Psoas muscle (tissue), 8 donors: ENCODE measurements around the gene ALDH7A1. TPM values are rescaled to one million over a fixed set of nuclear protein-coding genes. Genes with fewer than 3 reads are reported as not detected.
"Not testable (repeated sequence)": the region's sequence is repeated elsewhere in the genome, so short reads cannot be mapped to it uniquely, and the experiment has no call there.

Source experiments
- ATAC-seq, 4 donors: fragments of 200-7000 bp; cut with Tn5 transposase; one replicate each; pipeline ENCODE4 v1.9.1; 2020; ENCODE audit warnings: moderate library complexity in 3 of 4, mild to moderate bottlenecking in 2 of 4
- DNase-seq, 2 donors: peaks; one replicate each; pipeline ENCODE4 v3.0.0-alpha.2; 2020
- H3K27ac ChIP-seq: fragments of 200-600 bp; one replicate; pipeline ENCODE4 v1.8.0; 2022
- H3K27me3 ChIP-seq, 3 donors: fragments of 200-600 bp in 1 of 3; one replicate each; pipeline versions ENCODE4 v1.6.1 to v1.8.0; 2013 to 2022; ENCODE audit warnings: low read length in 2 of 3, mild to moderate bottlenecking in 2 of 3, moderate library complexity in 1 of 3; ENCODE audit not compliant: insufficient read depth in 3 of 3
- H3K36me3 ChIP-seq, 2 donors: fragments of 200-600 bp in 1 of 2; one replicate each; pipeline versions ENCODE4 v1.6.1 to v1.8.0; 2013 to 2022; ENCODE audit warnings: low read depth in 1 of 2, mild to moderate bottlenecking in 1 of 2, moderate library complexity in 1 of 2; ENCODE audit not compliant: insufficient read depth in 1 of 2
- H3K4me1 ChIP-seq: fragments of 200-600 bp; one replicate; pipeline ENCODE4 v1.8.0; 2022
- H3K4me3 ChIP-seq: fragments of 200-600 bp; one replicate; pipeline ENCODE4 v1.8.0; 2022; ENCODE audit warnings: mild to moderate bottlenecking
- H3K9me3 ChIP-seq: fragments of 200-600 bp; one replicate; pipeline ENCODE4 v1.8.0; 2022
- WGBS, 3 donors: extraction: QIAGEN DNeasy Blood & Tissue Kit; methylation state at CpG; one replicate each; pipeline versions ENCODE4 v1.1.6 to v1.1.7; 2013; 5-methylcytosine and 5-hydroxymethylcytosine counted together
- intact Hi-C, 2 donors: fragments of 100-400 bp; cut with DNase I; formaldehyde crosslinking; loops; one replicate each; pipeline versions ENCODE4 v1.11.0 to v1.14.2; 2022
- polyA plus RNA-seq, 3 donors: library from polyadenylated mRNA; stranded (reverse); fragments of 200-250 nt; gene quantifications; one replicate each; pipeline ENCODE4 v1.2.3, GENCODE V29; 2013
- total RNA-seq, 4 donors: library from RNA; stranded (reverse); fragmentation: NEBNext Ultra II Directional in 2 of 4; extraction: Animal tissue kit (Norgen Biotek cat#: 25700) in 2 of 4; gene quantifications; one replicate each; pipeline versions ENCODE4 v1.2.1 to v1.2.4, GENCODE V29; 2021 to 2023
- TF ChIP-seq, protein P1 (sequence below): fragments of 200-600 bp; IDR thresholded peaks from one replicate; pipeline ENCODE4 v1.8.0; 2022; ENCODE audit warnings: antibody characterized with exemption
- donor health status: healthy with polysubstance abuse.
- donor health status: DM: no; HTN: no; CAD: no; lungs with moderate emphysema.
- donor health status: Bipolar disorder and iron deficiency.
- donor health status: healthy.
- donor health status: DM: yes; HTN: yes; CAD: no.
- donor health status: DM: no; HTN: no; CAD: no.
- donor health status: DM: no; HTN: no; CAD: no.
- donor health status: DM: yes; HTN: yes; CAD: no.

The ALDH7A1 gene
- total and polyA plus RNA-seq, 7 donors, result 7.4 to 26.7 (median 8.8) TPM

DNA sequence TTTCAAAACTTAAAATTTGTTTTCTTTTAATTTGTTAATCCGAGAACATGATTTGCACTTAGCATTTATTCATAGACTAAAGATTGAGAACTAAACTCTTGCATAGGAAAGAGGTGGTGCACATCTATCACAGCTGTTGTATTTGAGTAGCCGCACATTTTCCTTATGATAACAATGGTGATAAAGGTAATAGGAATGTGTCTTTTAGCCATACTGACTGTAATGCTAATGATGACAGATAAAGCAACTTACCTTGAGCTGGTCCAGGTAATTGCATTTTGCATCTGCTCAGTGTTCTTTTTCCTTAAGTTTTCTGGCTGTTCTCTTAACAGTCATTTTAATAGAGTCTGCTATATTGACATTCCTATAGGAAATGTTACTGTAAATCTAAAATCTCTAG is 24.8 kb upstream of the ALDH7A1 start:
- H3K9me3 ChIP-seq, result no peaks in the 10 kb centered on the region
- TF ChIP-seq, protein P1, sequence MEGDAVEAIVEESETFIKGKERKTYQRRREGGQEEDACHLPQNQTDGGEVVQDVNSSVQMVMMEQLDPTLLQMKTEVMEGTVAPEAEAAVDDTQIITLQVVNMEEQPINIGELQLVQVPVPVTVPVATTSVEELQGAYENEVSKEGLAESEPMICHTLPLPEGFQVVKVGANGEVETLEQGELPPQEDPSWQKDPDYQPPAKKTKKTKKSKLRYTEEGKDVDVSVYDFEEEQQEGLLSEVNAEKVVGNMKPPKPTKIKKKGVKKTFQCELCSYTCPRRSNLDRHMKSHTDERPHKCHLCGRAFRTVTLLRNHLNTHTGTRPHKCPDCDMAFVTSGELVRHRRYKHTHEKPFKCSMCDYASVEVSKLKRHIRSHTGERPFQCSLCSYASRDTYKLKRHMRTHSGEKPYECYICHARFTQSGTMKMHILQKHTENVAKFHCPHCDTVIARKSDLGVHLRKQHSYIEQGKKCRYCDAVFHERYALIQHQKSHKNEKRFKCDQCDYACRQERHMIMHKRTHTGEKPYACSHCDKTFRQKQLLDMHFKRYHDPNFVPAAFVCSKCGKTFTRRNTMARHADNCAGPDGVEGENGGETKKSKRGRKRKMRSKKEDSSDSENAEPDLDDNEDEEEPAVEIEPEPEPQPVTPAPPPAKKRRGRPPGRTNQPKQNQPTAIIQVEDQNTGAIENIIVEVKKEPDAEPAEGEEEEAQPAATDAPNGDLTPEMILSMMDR, result no peak
- H3K4me3 ChIP-seq, result no peak overlapping the region
- no peak for ATAC-seq
- H3K36me3 ChIP-seq, result peaks cover 0 to 65% of the 10 kb centered on the region in 2 donors
- H3K4me1 ChIP-seq, result no peaks in the 10 kb centered on the region
- no peak for DNase-seq
- intact Hi-C loops, result no loop called here
- no peak overlapping the region for H3K27ac ChIP-seq
- no peaks in the 10 kb centered on the region for H3K27me3 ChIP-seq
- WGBS, 3 donors, result 94 to 98% (median 96%) methylated on average over 2 of the region's 2 CpGs

DNA sequence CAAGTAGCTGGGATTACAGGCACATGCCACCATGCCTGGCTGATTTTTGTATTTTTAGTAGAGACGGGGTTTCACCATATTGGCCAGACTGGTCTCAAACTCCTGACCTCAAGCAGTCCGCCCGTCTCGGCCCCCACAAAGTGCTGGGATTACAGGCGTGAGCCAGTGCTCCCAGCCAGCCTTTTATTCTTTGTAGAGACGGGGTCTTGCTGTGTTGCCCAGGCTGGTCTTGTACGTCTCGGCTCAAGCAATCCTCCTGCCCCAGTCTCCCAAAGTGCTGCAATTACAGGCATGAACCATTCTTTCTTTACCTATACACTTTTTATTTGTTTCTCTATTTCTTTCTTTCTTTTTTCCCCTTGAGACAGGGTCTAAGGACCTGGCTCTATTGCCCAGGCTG is 22.6 kb upstream of the ALDH7A1 start:
- H3K27ac ChIP-seq, H3K4me3 ChIP-seq, DNase-seq, ATAC-seq, intact Hi-C loops, H3K4me1 ChIP-seq, H3K9me3 ChIP-seq, H3K27me3 ChIP-seq: not testable (repeated sequence)
- peaks cover 0 to 69% of the 10 kb centered on the region in 2 donors for H3K36me3 ChIP-seq
- 95 to 98% (median 96%) methylated on average over 8 of the region's 8 CpGs for WGBS, 3 donors

DNA sequence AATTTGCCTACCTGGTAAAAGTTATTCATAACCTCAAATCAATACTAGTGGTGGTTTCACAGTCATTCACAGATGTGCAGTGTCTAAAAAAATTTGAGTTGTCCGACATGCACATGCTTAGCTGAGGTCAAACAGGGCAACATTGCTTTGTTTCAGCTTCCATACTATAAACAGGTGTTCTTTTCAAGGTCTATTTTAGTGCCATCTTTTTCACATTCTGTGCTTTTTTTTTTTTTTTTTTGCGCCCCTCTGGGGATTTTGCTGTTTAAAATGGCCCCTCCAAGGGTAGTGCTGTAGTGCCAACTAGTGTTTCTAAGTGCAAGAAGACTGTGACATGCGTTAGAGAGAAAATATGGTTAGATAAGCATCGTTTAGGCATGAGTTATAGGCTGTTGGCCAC is 20.3 kb upstream of the ALDH7A1 start:
- intact Hi-C loops, result no loop called here
- Histone ChIP-seq H3K27me3 (no peaks in the 10 kb centered on the region), H3K9me3 (no peaks in the 10 kb centered on the region), H3K27ac (no peak overlapping the region), H3K36me3 (peaks cover 0 to 72% of the 10 kb centered on the region in 2 donors), H3K4me3 (no peak overlapping the region), H3K4me1 (no peaks in the 10 kb centered on the region)
- no peak for ATAC-seq
- no peak for DNase-seq
- TF ChIP-seq, protein P1, result no peak
- WGBS, 3 donors, result 59 to 69% (median 61%) methylated on average over 4 of the region's 4 CpGs

DNA sequence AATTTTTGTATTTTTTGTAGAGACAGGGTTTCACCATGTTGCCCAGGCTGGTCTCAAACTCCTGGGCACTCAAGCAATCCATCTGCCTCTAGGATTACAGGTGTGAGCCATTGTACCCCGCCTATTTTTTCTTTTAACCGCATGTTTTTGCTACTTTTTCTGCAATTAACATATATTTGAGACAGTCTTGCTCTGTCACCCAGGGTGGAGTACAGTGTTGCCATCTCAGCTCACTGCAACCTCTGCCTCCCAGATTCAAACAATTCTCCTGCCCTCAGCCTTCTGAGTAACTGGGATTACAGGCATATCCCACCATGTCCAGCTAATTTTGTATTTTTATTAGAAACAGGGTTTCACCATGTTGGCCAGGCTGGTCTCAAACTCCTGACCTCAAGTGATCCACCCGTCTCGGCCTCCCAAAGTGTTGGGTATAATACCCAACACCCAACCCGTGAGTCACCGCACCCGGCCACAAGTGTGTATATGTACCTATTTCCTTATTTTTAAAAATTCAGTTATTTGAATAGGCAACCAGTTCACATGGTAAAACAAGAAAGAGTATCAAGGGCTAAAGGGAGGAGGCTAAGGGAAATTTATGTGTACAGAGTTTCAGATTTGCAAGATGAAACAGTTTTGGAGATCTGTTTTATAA is 19.0 kb upstream of the ALDH7A1 start:
- Histone ChIP-seq H3K4me3 (no peak overlapping the region), H3K27ac (no peak overlapping the region), H3K4me1 (no peaks in the 10 kb centered on the region), H3K36me3 (peaks cover 0 to 72% of the 10 kb centered on the region in 2 donors), H3K27me3 (no peaks in the 10 kb centered on the region), H3K9me3 (no peaks in the 10 kb centered on the region)
- no peak for DNase-seq
- no peak for ATAC-seq
- WGBS, 3 donors, result 92 to 97% (median 96%) methylated on average over 7 of the region's 7 CpGs
- intact Hi-C loops, result no loop called here
- TF ChIP-seq, protein P1, result no peak

DNA sequence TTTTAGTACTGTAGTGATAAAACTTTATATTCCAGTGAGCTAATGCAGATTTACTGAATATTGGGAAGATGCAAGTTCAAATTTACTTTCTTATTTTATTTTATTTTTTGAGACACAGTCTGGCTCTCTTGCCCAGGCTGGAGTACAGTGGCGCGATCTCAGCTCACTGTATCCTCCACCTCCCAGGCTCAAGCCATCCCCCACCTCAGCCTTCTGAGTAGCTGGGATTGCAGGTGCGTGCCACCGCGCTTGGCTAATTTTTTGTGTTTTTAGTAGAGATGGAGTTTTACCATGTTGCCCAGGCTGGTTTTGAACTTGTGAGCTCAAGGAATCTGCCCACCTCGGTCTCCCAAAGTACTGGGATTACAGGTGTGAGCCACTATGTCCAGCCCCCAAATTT is 15.6 kb upstream of the ALDH7A1 start:
- H3K4me1 ChIP-seq, result peaks cover 18% of the 10 kb centered on the region
- ATAC-seq, result no peak
- intact Hi-C loops, result no loop called here
- WGBS, 3 donors, result 97 to 99% (median 99%) methylated on average over 6 of the region's 6 CpGs
- TF ChIP-seq, protein P1, result no peak
- peaks cover 0 to 78% of the 10 kb centered on the region in 2 donors for H3K36me3 ChIP-seq
- H3K27me3 ChIP-seq, result no peaks in the 10 kb centered on the region
- H3K9me3 ChIP-seq, result no peaks in the 10 kb centered on the region
- H3K4me3 ChIP-seq, result no peak overlapping the region
- DNase-seq, result no peak
- H3K27ac ChIP-seq, result no peak overlapping the region
